GM19239 (cell line): ENCODE results near the gene TECPR2.
"Not testable (repeated sequence)": the region's sequence is repeated elsewhere in the genome, so short reads cannot be mapped to it uniquely, and the experiment has no call there.

Experiments used
- DNase-seq: peaks from one replicate; pipeline ENCODE4 v3.0.0; 2011; ENCODE audit warnings: low spot score; ENCODE audit not compliant: insufficient read length
- FAIRE-seq: peaks from 2 replicates; lab custom pipeline; 2011; peaks lifted over from hg19 to GRCh38; lab: Jason Lieb, UNC

TECPR2 gene

GRCh38 chr14:102544046-102544746 lies 181.5 kb downstream of the TECPR2 start:
- FAIRE-seq: no peak
- no peak for DNase-seq

GRCh38 chr14:102544747-102545460 lies 182.2 kb downstream of the TECPR2 start:
- no peak for DNase-seq
- no peak for FAIRE-seq

- no peak for FAIRE-seq
- no peak for DNase-seq
Measured at GRCh38 chr14:102545461-102546265, 182.9 kb downstream of the TECPR2 start.

GRCh38 chr14:102548616-102549240 lies 186.0 kb downstream of the TECPR2 start:
- FAIRE-seq: no peak
- no peak for DNase-seq

GRCh38 chr14:102550927-102551401 lies 188.2 kb downstream of the TECPR2 start:
- DNase-seq, FAIRE-seq: not testable (repeated sequence)
